Measurements from ENCODE around the gene LIMK2.

The LIMK2 gene

DNA sequence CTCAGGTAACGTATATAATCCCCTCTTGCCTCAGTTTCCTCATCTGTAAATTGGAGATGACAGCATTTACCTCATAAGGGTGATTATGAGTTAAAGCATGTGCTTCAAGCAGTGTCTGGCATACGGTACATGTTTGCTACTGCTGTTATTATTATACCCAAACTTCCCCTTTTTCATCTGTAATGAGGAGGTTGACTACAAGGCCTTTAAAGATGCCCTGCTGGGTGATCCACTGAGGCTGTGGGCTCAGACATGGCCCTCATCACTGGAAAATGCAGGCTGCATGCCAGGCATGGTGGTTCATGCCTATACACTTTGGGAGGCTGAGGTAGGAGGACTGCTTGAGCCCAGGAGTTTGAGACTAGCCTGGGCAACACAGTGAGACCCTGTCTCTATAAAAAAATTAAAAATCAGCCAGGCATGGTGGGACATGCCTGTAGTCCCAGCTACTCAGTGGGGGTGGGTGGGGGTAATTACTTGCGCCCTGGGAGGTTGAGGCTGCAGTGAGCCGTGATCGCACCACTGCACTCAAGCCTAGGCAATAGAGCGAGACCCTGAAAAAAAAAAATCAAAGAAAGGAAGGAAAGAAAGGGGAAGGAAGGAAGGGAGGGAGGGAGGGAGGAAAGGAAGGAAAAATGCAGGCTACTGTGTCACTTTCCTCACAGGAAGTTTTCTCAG lies 75.9 kb downstream of the LIMK2 start:
- no peak overlapping the region for H3K4me3 ChIP-seq (ENCODE audit: control insufficient read depth, low read depth, low read length)
- TF ChIP-seq, protein P1, sequence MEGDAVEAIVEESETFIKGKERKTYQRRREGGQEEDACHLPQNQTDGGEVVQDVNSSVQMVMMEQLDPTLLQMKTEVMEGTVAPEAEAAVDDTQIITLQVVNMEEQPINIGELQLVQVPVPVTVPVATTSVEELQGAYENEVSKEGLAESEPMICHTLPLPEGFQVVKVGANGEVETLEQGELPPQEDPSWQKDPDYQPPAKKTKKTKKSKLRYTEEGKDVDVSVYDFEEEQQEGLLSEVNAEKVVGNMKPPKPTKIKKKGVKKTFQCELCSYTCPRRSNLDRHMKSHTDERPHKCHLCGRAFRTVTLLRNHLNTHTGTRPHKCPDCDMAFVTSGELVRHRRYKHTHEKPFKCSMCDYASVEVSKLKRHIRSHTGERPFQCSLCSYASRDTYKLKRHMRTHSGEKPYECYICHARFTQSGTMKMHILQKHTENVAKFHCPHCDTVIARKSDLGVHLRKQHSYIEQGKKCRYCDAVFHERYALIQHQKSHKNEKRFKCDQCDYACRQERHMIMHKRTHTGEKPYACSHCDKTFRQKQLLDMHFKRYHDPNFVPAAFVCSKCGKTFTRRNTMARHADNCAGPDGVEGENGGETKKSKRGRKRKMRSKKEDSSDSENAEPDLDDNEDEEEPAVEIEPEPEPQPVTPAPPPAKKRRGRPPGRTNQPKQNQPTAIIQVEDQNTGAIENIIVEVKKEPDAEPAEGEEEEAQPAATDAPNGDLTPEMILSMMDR (conservative IDR thresholded peaks at IDR 0.05; ENCODE audit: control insufficient read depth, insufficient read depth, low read depth, low read length) = no peak
- no peak for DNase-seq (ENCODE audit: low read depth)

DNA sequence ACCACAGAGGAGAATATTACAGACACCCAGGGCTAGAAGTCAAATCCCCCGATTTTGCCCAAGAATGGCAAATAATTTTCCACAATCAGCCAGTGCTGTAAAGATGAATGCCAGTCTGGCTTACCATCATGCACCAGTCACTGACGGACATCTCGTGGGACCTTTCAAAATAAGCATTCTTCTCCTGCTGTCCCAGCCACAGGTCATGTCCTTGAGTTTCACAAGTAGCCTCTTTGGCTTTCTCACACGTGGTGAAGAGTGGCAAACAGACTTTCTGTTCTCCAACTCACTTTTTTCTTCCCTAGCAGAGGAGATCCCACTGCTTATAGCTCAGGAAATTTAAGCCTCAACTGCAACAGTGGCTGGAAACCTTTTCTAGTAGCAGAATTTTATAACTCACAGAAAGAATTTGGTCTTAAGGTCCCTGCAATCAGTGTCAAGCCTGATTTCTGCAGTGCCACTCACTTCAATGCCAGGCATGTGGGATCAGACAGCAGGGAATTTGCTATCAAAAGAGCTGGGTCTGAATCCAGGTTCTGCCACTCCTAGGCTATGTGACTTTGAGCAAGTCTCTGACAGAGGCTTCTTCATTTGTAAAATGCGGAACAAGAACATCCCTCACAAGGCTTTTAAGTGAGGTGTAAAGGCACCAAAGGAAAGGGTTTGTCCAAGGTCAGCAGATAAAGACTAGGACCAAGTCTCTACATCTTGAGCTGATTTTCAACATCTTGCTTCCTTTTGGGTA lies 76.6 kb downstream of the LIMK2 start:
- no peak for DNase-seq (ENCODE audit: low read depth)
- H3K4me3 ChIP-seq (ENCODE audit: control insufficient read depth, low read depth, low read length) = no peak overlapping the region
- TF ChIP-seq, protein P1 (conservative IDR thresholded peaks at IDR 0.05; ENCODE audit: control insufficient read depth, insufficient read depth, low read depth, low read length) = no peak

DNA sequence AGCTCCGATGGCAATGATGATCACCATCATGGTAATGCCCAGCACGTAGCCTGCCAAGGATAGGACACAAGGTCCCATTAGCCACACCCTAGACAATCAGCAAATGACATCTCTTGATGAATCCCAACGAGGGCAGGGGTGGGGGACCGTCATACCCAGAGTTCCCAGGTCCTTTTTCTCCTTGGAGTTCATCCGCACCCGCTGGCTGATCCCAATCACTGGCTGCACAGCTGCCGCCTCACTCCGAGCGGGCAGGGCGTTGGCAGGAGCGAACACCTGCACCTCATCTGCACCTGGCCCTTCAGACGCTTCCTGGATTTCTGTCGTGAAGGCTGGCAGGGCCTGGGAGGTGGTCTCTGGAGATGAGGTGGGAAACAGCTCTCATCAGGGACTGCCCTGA lies 77.2 kb downstream of the LIMK2 start:
- H3K4me3 ChIP-seq (ENCODE audit: control insufficient read depth, low read depth, low read length) = no peak overlapping the region
- no peak for DNase-seq (ENCODE audit: low read depth)
- TF ChIP-seq, protein P1 (conservative IDR thresholded peaks at IDR 0.05; ENCODE audit: control insufficient read depth, insufficient read depth, low read depth, low read length) = no peak

DNA sequence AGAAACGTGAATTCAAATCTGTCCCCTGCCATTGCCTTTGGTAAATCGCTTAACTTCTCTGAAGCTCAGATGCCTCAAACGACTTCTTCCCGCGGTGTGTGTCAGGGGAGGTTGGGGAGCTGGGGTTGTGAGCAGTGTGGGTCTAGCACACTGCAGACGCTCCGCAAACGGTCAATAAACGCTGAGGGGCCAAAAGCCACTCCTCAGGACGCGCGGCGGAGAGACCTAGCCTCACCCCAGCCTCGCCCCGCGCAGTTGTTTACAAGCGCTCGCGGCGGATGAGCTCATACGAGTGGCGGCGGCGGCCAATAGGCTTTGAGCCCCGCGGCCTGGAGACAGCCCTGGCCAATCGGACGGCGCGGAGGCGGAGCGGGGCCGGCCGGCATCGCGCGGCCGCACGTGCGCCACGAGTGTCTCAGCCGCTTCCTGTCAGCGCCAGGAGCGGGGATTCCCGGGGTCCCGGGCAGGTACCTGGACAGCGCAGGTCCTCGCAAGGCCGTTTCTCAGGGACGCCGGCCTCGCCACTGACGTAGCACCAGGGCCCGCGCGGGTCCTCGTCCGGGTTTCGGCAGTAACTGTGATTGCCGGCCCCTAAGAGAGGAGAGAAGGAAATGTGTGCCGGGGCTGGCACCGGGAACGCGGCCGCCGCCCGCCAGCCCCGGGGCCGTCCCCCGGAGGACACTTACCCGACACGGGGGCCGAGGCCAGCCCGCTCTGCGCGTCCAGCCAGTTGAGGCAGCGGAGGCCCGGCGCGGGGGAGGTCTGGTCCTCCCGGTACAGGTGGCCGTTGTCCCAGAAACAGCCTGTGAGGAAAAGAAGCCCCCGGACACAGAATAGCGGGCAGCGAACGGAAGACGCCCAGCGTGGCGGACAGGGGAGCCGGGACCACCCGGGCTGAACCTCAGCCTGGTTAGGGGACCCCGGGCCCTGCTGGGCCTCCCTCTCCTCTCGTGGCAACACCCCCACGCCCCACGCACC lies 78.7 kb downstream of the LIMK2 start:
- TF ChIP-seq, protein P1 (conservative IDR thresholded peaks at IDR 0.05; ENCODE audit: control insufficient read depth, insufficient read depth, low read depth, low read length) = no peak
- peak overlapping the region; percentile 71 for H3K4me3 ChIP-seq (ENCODE audit: control insufficient read depth, low read depth, low read length)
- DNase-seq (ENCODE audit: low read depth) = peak; percentile 86

DNA sequence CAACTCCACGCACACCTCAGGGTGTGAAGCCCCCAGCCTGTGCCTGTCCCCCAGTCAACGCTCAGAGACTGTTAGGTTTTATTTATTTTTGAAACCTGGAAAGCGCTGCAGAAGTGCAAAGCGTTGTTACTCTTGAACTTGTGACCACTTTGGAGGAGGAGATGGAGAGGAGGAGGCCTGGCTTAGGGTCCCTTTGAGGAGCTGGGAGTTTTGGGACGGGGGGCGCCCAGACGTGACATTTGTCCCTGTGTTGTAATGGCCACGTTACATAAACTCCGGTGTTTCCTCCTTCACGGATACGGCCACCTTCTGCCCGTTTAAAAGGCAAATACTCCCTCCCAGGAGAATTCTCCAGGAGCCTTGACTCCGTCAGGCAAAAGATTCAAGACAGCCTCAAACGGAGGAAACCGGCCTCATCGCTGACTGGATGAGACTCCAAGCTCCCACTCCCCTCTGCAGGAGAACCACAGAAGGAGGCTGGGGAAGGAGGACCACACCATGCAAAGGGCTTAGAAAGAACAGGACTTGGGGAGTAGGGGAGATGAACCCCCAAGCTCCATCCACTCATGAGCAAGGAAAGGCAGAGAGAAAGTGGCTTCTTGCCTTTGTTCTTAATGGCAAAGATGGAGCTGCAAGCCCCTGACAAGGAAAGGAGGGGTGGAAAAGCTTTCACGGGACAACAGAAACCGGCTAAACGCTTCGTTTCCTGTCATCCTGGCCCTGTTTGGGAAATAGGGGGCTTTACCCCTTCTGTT lies 79.6 kb downstream of the LIMK2 start:
- H3K4me3 ChIP-seq (ENCODE audit: control insufficient read depth, low read depth, low read length) = peak overlapping the region; percentile 71
- TF ChIP-seq, protein P1 (conservative IDR thresholded peaks at IDR 0.05; ENCODE audit: control insufficient read depth, insufficient read depth, low read depth, low read length) = no peak
- DNase-seq (ENCODE audit: low read depth) = peak; percentile 36

All from fibroblast of mammary gland (primary cell).